ENCODE data around the gene BAIAP2.

- TF ChIP-seq TAF1 (IDR thresholded peaks at IDR 0.05; ENCODE audit: low read depth): no peak
- TF ChIP-seq EP300 (IDR thresholded peaks at IDR 0.05; ENCODE audit: borderline replicate concordance): no peak
- no peak for TF ChIP-seq REST (IDR thresholded peaks at IDR 0.05; ENCODE audit: low read depth)
- TF ChIP-seq CREB1 (IDR thresholded peaks at IDR 0.05; ENCODE audit: low read depth): no peak
- TF ChIP-seq RAD21 (IDR thresholded peaks at IDR 0.05; ENCODE audit: low read depth): no peak
- TF ChIP-seq ZBTB7A (IDR thresholded peaks at IDR 0.05; ENCODE audit: low read depth): no peak
- TF ChIP-seq YY1 (IDR thresholded peaks at IDR 0.05; ENCODE audit: low read depth): no peak
- TF ChIP-seq MAX (IDR thresholded peaks at IDR 0.05): no peak
- TF ChIP-seq EGR1 (IDR thresholded peaks at IDR 0.05): no peak
- no peak for TF ChIP-seq TCF12 (IDR thresholded peaks at IDR 0.05; ENCODE audit: low read depth)
Observed at GRCh38 chr17:81084680-81085419, 49.9 kb downstream of the BAIAP2 start.

Data from Ishikawa (cell line).